Bronchial epithelial cell (primary cell): ENCODE measurements around the gene DSG1. TPM values are rescaled to one million over a fixed set of nuclear protein-coding genes. Genes with fewer than 3 reads are reported as not detected.
A peak's percentile ranks its signal among the peaks of the same experiment; 100 is the strongest.

Experiments used
- DNase-seq: peaks from one replicate; pipeline ENCODE4 v3.0.0-alpha.2; 2010; ENCODE audit warnings: low read depth
- FAIRE-seq: peaks from 2 replicates; lab custom pipeline; 2011; peaks lifted over from hg19 to GRCh38; lab: Jason Lieb, UNC
- H3K27me3 ChIP-seq: 2 replicates; pipeline ENCODE4 v1.5.1; 2011; ENCODE audit warnings: low read length; ENCODE audit not compliant: control insufficient read depth, insufficient read depth
- H3K36me3 ChIP-seq: 2 replicates; pipeline ENCODE4 v1.5.1; 2011; ENCODE audit warnings: low read length; ENCODE audit not compliant: control insufficient read depth, insufficient read depth
- H3K4me3 ChIP-seq: 2 replicates; pipeline ENCODE4 v1.5.1; 2011; ENCODE audit warnings: mild to moderate bottlenecking, low read depth, low read length, control low read depth
- total RNA-seq: library from RNA; depleted of rRNA; stranded (reverse); fragments of >200 nt; gene quantifications from 2 replicates; pipeline ENCODE4 v1.2.1, GENCODE V29; 2014
- TF ChIP-seq, protein P1 (sequence below): IDR thresholded peaks from 2 replicates; pipeline ENCODE4 v1.5.1; 2011; ENCODE audit warnings: mild to moderate bottlenecking, moderate library complexity, low read length, control low read depth, inconsistent platforms; ENCODE audit not compliant: insufficient read depth, severe bottlenecking

DSG1 gene
- total RNA-seq, 1 donor from 2014 or later = under 0.01 TPM

DNA sequence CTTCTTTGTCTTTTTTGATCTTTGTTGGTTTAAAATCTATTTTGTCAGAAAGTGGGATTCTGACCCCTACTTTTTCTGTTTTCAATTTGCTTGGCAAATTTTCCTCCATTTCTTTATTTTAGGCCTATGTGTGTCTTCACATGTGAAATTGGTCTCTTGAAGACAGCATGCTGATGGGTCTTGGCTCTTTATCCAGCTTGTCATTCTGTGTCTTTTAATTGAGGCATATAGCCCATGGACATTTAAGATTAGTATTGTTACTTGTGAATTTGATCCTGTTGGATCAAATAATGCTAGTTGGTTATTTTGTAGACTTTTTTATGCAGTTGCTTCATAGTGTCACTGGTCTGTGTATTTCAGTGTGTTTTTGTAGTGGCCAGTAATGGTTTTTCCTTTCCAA lies 26.3 kb upstream of the DSG1 start:
- no peak for FAIRE-seq

DNA sequence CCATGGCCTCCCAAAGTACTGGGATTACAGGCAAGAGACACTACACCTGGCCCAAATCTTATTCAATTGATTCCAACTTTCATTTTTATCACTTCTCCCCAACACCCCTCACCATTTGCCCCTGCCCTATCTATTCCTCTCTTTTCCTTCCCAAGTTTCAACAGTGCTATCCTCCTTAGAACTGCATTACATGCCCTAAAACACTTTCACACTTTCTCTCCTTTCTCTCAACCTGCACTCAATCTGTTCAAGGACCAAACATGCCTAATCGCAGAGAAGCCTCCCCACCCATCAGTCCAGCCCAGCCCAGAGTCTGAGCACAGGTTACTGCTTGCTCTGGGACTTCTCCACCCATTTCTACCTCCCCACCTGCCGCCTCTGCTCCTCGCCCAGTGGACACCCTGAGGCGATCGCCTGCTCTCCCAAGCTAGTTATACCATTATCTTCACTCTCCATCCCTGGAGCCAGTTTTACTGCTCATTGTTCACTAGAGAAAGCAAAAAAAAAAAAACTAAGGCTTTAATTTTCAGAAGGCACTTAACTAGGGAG lies 23.7 kb upstream of the DSG1 start:
- TF ChIP-seq, protein P1, sequence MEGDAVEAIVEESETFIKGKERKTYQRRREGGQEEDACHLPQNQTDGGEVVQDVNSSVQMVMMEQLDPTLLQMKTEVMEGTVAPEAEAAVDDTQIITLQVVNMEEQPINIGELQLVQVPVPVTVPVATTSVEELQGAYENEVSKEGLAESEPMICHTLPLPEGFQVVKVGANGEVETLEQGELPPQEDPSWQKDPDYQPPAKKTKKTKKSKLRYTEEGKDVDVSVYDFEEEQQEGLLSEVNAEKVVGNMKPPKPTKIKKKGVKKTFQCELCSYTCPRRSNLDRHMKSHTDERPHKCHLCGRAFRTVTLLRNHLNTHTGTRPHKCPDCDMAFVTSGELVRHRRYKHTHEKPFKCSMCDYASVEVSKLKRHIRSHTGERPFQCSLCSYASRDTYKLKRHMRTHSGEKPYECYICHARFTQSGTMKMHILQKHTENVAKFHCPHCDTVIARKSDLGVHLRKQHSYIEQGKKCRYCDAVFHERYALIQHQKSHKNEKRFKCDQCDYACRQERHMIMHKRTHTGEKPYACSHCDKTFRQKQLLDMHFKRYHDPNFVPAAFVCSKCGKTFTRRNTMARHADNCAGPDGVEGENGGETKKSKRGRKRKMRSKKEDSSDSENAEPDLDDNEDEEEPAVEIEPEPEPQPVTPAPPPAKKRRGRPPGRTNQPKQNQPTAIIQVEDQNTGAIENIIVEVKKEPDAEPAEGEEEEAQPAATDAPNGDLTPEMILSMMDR = no peak
- DNase-seq = peak; percentile 44

More for the DNA sequence above, 26.3 kb upstream of the DSG1 start:
- DNase-seq = no peak
- TF ChIP-seq, protein P1 = no peak
- H3K27me3 ChIP-seq = no peaks in the 10 kb centered on the region
- H3K4me3 ChIP-seq = no peak overlapping the region
- H3K36me3 ChIP-seq = no peaks in the 10 kb centered on the region

DNA sequence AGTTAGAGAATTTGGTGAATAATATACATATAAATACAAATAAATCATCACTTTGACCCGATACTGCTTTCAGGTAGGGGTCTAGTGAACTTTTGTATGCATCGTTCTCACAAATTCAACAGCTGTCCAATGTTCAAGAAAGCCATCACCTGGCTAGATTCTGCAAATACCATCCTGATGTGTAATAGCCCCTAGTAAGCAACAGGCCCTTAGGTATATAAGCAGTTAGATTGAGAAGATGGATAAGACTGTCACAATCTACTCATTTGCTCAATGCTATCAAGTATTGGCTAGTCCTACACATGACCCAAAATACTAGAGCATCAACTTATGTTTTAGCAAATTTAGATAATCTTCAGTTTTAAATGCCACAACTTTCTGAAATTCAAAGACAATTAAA lies 20.7 kb upstream of the DSG1 start:
- DNase-seq (peak; percentile 18), FAIRE-seq (no peak)
- TF ChIP-seq, protein P1 = no peak
- Histone ChIP-seq H3K27me3 (no peaks in the 10 kb centered on the region), H3K4me3 (no peak overlapping the region), H3K36me3 (no peaks in the 10 kb centered on the region)

More for the DNA sequence above, 23.7 kb upstream of the DSG1 start:
- H3K36me3 ChIP-seq = no peaks in the 10 kb centered on the region
- no peak overlapping the region for H3K4me3 ChIP-seq
- no peaks in the 10 kb centered on the region for H3K27me3 ChIP-seq
- no peak for FAIRE-seq

DNA sequence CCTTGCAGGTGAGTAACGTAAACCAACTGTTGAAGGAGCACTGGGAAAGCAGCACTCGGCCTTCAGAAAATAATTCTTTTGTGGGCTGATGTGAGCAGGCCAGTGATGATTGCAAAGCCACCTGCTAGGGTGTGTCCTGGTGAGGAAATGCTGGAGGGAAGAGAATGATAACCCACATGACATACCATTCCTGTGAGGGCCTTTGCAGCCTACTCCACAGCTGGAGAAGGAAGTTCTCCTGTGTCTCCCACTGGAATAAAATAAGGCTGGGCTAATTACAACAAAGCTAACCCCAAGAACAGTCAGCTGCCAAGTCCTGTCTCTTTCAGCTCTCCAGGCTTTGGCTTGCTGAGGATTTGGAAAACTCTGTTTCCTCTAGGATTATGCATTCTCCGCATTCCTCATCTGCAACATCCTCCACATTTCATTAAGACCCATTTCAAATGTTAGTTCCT lies 16.7 kb upstream of the DSG1 start:
- Histone ChIP-seq H3K36me3 (no peaks in the 10 kb centered on the region), H3K4me3 (no peak overlapping the region), H3K27me3 (no peaks in the 10 kb centered on the region)
- FAIRE-seq (peak; percentile 40), DNase-seq (peak; percentile 29)
- TF ChIP-seq, protein P1 = no peak

DNA sequence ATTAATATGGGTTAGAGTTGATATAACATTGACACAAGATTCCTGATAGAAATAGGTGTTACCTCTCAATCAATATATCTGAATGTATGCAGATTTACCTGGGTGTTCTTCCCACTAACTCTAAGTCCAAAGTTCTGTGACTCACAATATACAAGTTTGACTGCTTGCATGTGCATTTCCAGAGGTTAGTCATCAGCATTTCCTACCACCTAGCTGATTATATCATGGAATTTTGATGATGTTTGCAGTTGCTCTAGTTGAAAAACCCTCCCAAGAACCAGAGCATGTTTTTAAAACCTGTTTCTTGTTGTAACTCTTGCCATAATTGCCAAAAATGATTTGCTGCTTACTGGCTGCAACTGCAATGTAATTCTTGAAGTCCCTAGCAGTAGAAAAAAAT lies 15.0 kb upstream of the DSG1 start:
- Histone ChIP-seq H3K4me3 (no peak overlapping the region), H3K27me3 (no peaks in the 10 kb centered on the region), H3K36me3 (no peaks in the 10 kb centered on the region)
- TF ChIP-seq, protein P1 = no peak
- no peak for FAIRE-seq
- DNase-seq = peak; percentile 96

DNA sequence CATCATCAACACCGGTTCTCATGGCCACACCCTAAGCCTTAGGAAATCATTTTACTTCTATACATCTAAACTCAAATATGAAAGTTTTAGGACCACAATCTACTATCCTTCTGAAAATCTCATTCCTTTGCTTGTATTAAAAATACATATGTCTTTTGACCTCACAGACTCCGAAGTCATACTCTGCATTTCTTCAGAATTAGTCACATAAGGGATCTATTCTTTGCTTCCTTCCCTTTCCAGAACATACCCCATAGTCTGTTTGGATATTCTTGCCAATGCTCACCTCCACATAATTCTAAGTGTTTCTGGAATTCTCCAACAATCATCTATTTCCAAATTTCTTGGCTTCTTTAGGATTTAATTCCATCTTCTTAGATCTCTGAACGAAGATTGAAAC lies 14.2 kb upstream of the DSG1 start:
- DNase-seq = peak; percentile 43
- TF ChIP-seq, protein P1 = no peak
- no peaks in the 10 kb centered on the region for H3K27me3 ChIP-seq
- H3K4me3 ChIP-seq = no peak overlapping the region
- no peaks in the 10 kb centered on the region for H3K36me3 ChIP-seq
- no peak for FAIRE-seq
